IMR-90 (cell line): Measurements from ENCODE around the gene NSUN4. TPM values are rescaled to one million over a fixed set of nuclear protein-coding genes. Genes with fewer than 3 reads are reported as not detected.

Source experiments
- ATAC-seq: fragments of 200-7000 bp; cut with Tn5 transposase; 2 replicates; pipeline ENCODE4 v1.9.1; 2020; ENCODE audit warnings: low read depth, mild to moderate bottlenecking, moderate library complexity
- BruUV-seq: library from RNA; stranded (reverse); fragments of 400-500 nt; replicated peaks from 2 replicates; lab custom pipeline; 2021; lab: Mats Ljungman, UMichigan
- CTCF ChIA-PET: fragments of 300-600 bp; formaldehyde crosslinking; extraction: SDS; loops from one replicate; lab custom pipeline; 2021; ENCODE audit warnings: antibody characterized with exemption; lab: Yijun Ruan, JAX
- POLR2A ChIA-PET: fragments of 300-600 bp; sonication (Branson Sonifier 250); formaldehyde crosslinking; loops from one replicate; lab custom pipeline; 2022; ENCODE audit warnings: antibody characterized with exemption; ENCODE audit not compliant: unreplicated experiment; lab: Charles Lee
- DNase-seq: peaks from one replicate; pipeline ENCODE4 v3.0.0; 2013
- H2AFZ ChIP-seq: replicated peaks from 2 replicates; pipeline ENCODE3; 2013; ENCODE audit warnings: low read length, mild to moderate bottlenecking; ENCODE audit not compliant: poor library complexity
- H2AK5ac ChIP-seq: 2 replicates; pipeline ENCODE4 v1.6.1; 2013; ENCODE audit warnings: low read depth, low read length, inconsistent platforms
- H2AK9ac ChIP-seq: replicated peaks from 2 replicates; pipeline ENCODE3; 2013; ENCODE audit warnings: mild to moderate bottlenecking, low read depth, low read length, moderate library complexity; ENCODE audit not compliant: poor library complexity
- H2BK120ac ChIP-seq: 2 replicates; pipeline ENCODE4 v1.6.1; 2013; ENCODE audit warnings: low read depth, low read length, inconsistent platforms
- H2BK15ac ChIP-seq: 3 replicates; pipeline ENCODE4 v1.6.1; 2013; ENCODE audit warnings: low read depth, low read length, inconsistent platforms
- H2BK20ac ChIP-seq: 2 replicates; pipeline ENCODE4 v1.6.1; 2013; ENCODE audit warnings: low read depth, mild to moderate bottlenecking, inconsistent platforms, low read length, moderate library complexity
- H2BK5ac ChIP-seq: 2 replicates; pipeline ENCODE4 v1.6.1; 2013; ENCODE audit warnings: mild to moderate bottlenecking, low read depth, low read length, inconsistent platforms; ENCODE audit not compliant: poor library complexity, severe bottlenecking
- H3K14ac ChIP-seq: replicated peaks from 2 replicates; pipeline ENCODE4 v1.6.1; 2013; ENCODE audit warnings: low read depth, low read length, inconsistent platforms
- H3K18ac ChIP-seq: 2 replicates; pipeline ENCODE4 v1.6.1; 2013; ENCODE audit warnings: low read depth, low read length, control low read depth
- H3K23ac ChIP-seq: 2 replicates; pipeline ENCODE4 v1.6.1; 2013; ENCODE audit warnings: low read depth, low read length, inconsistent platforms
- H3K27ac ChIP-seq: 2 replicates; pipeline ENCODE4 v1.5.1; 2013; ENCODE audit warnings: mild to moderate bottlenecking, control low read depth, low read length; ENCODE audit not compliant: insufficient read depth
- H3K27me3 ChIP-seq: 2 replicates; pipeline ENCODE4 v1.6.1; 2013; ENCODE audit warnings: low read length; ENCODE audit not compliant: control insufficient read depth, insufficient read depth
- H3K36me3 ChIP-seq: 2 replicates; pipeline ENCODE4 v1.6.1; 2013; ENCODE audit warnings: low read length, mixed read lengths; ENCODE audit not compliant: control insufficient read depth, insufficient read depth
- H3K4ac ChIP-seq: 2 replicates; pipeline ENCODE4 v1.6.1; 2013; ENCODE audit warnings: low read depth, low read length, inconsistent platforms
- H3K4me1 ChIP-seq: 2 replicates; pipeline ENCODE4 v1.6.1; 2013; ENCODE audit warnings: low read length, mixed read lengths; ENCODE audit not compliant: control insufficient read depth, insufficient read depth
- H3K4me2 ChIP-seq: 2 replicates; pipeline ENCODE4 v1.6.1; 2013; ENCODE audit warnings: low read depth, mild to moderate bottlenecking, control low read depth, low read length, moderate library complexity
- H3K4me3 ChIP-seq: 2 replicates; pipeline ENCODE4 v1.5.1; 2013; ENCODE audit warnings: low read depth, mild to moderate bottlenecking, control low read depth, low read length, moderate library complexity; ENCODE audit not compliant: insufficient read depth
- H3K56ac ChIP-seq: 2 replicates; pipeline ENCODE4 v1.6.1; 2013; ENCODE audit warnings: low read length, inconsistent platforms; ENCODE audit not compliant: insufficient read depth; ENCODE audit errors: extremely low read depth
- H3K79me1 ChIP-seq, 2 experiments: 2 replicates each; pipeline ENCODE4 v1.6.1; 2013; ENCODE audit warnings: low read length in 2 of 2, inconsistent platforms in 1 of 2, low read depth in 1 of 2
- H3K9ac ChIP-seq: 2 replicates; pipeline ENCODE4 v1.6.1; 2013; ENCODE audit warnings: low read depth, low read length, control low read depth
- H3K9me1 ChIP-seq: 2 replicates; pipeline ENCODE4 v1.6.1; 2013; ENCODE audit warnings: low read length, inconsistent platforms; ENCODE audit not compliant: insufficient read depth
- H3K9me3 ChIP-seq: 2 replicates; pipeline ENCODE4 v1.6.1; 2013; ENCODE audit warnings: low read length; ENCODE audit not compliant: control insufficient read depth, insufficient read depth
- H4K20me1 ChIP-seq: 2 replicates; pipeline ENCODE4 v1.6.1; 2013; ENCODE audit warnings: low read length, inconsistent platforms; ENCODE audit not compliant: insufficient read depth
- H4K5ac ChIP-seq: 2 replicates; pipeline ENCODE4 v1.6.1; 2013; ENCODE audit warnings: mild to moderate bottlenecking, low read depth, low read length, control low read depth
- H4K8ac ChIP-seq, 2 experiments: 2 replicates each; pipeline ENCODE4 v1.6.1; 2013; ENCODE audit warnings: low read depth in 2 of 2, low read length in 2 of 2, control low read depth in 1 of 2, inconsistent platforms in 1 of 2
- H4K91ac ChIP-seq: 2 replicates; pipeline ENCODE4 v1.6.1; 2013; ENCODE audit warnings: low read depth, low read length, inconsistent platforms; ENCODE audit not compliant: insufficient read depth
- MAFK ChIP-seq: IDR thresholded peaks from 2 replicates; pipeline ENCODE4 v1.6.1; 2012; ENCODE audit warnings: low read depth, low read length, improper control_type of control experiment
- WGBS, 2 experiments: methylation state at CpG; one replicate each; pipeline versions ENCODE4 v1.1.5 to v1.1.7; 2013; ENCODE audit warnings: missing lambda C conversion rate in 2 of 2; ENCODE audit not compliant: insufficient read length in 1 of 2; ENCODE audit errors: extremely low coverage in 2 of 2; 5-methylcytosine and 5-hydroxymethylcytosine counted together
- dilution Hi-C: fragments of 300-500 bp; cut with HindIII; formaldehyde crosslinking; loops from one replicate; pipeline ENCODE4 v1.14.3; 2018; ENCODE audit warnings: low sequenced_read_pairs; ENCODE audit not compliant: unreplicated experiment
- in situ Hi-C: fragments of 300-500 bp; cut with MboI; formaldehyde crosslinking; loops from 3 replicates; pipeline ENCODE4 v1.14.3; 2019; ENCODE audit warnings: low sequenced_read_pairs, inconsistent platforms, mixed read lengths
- intact Hi-C: fragments of 100-400 bp; cut with micrococcal nuclease; formaldehyde crosslinking; loops from 2 replicates; pipeline ENCODE4 v1.10.0; 2022
- polyA plus RNA-seq, 3 experiments: library from polyadenylated mRNA; depleted of rRNA; stranded (reverse); fragments of >200 nt; gene quantifications; 2 replicates each; pipeline ENCODE4 v1.2.3, GENCODE V29; 2012; ENCODE audit warnings: low replicate concordance in 1 of 3
- total RNA-seq: library from RNA; depleted of rRNA; stranded (reverse); fragments of >200 nt; gene quantifications from 2 replicates; pipeline ENCODE4 v1.2.3, GENCODE V29; 2012
- TF ChIP-seq, protein P1 (sequence below): fragments of 150-350 bp; IDR thresholded peaks from 2 replicates; pipeline ENCODE4 v1.6.1; 2016; ENCODE audit warnings: low read depth, mild to moderate bottlenecking, low read length, moderate library complexity, borderline replicate concordance

Gene NSUN4
- total and polyA plus RNA-seq, 2 of the 4 experiments (the other 2 are of a cell fraction): 10.9 to 13.0 TPM

DNA sequence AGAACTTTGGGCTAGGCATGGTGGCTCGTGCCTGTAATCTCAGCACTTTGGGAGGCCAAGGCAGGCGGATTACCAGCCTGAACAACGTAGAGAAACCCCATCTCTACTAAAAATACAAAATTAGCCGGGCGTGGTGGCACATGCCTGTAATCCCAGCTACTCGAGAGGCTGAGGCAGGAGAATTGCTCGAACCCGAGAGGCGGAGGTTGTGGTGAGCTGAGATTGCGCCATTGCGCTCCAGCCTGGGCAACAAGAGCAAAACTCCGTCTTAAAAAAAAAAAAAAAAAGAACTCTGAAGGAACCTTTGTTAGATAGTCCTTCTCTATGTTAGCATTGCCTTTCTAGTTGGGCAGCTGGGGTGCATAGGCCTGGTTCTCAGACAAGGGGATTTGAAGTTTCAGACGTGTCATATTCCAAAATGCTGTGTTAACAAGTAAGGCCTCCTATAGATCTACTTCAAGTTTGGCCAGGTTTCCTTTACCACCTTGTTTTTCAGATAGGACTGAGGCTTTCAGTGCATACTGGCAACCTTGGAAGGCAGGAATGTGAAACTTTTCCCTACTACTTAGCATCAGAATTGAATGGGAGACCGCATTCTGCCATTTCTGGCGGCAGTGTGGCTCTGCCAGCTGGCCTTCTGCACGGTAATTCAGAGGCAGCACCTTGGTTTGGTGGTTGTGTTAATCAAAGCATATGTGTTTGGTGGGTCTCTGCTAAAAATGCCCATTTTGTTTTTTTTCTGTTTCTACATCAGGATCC is 31.0 kb upstream of the NSUN4 start (continued):
- TF ChIP-seq MAFK: no peak

DNA sequence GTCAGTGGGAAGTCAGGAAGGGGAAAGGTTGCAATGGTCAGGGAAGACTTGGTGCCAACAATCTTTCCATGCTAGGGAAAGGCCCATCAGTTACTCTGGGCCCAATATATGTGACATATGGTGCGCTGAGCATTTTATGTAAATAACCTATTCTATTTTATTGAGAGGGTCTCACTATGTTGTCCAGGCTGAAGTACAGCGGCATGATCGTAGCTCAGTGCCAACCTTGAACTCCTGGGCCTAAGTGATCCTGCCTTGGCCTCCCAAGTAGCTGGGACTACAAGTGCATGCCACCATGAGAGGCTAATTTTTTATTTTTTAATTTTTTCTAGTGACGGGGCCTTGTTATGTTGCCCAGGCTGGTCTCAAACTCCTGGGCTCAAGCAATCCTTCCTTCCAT is 30.3 kb upstream of the NSUN4 start:
- BruUV-seq: no TSS peak
- Histone ChIP-seq H3K56ac (no peak overlapping the region), H3K79me1 (peaks cover 12 to 25% of the 10 kb centered on the region in 2 experiments), H2BK5ac (no peak overlapping the region), H4K91ac (no peak overlapping the region), H4K8ac (no peak overlapping the region), H3K4me1 (no peaks in the 10 kb centered on the region), H3K4me3 (no peak overlapping the region), H3K14ac (no peak overlapping the region), H2AFZ (no peak overlapping the region), H3K9me3 (no peaks in the 10 kb centered on the region), H3K27ac (no peak overlapping the region), H3K27me3 (no peaks in the 10 kb centered on the region), H2AK5ac (no peak overlapping the region), H2BK120ac (no peak overlapping the region), H4K20me1 (peaks cover 18% of the 10 kb centered on the region), H3K36me3 (peaks cover 44% of the 10 kb centered on the region), H3K4ac (no peak overlapping the region), H2AK9ac (no peak overlapping the region), H2BK15ac (no peak overlapping the region), H3K23ac (no peak overlapping the region), H3K9ac (no peak overlapping the region), H3K18ac (no peak overlapping the region), H2BK20ac (no peak overlapping the region), H4K5ac (no peak overlapping the region), H3K4me2 (no peak overlapping the region), H3K9me1 (no peaks in the 10 kb centered on the region)
- TF ChIP-seq, protein P1, sequence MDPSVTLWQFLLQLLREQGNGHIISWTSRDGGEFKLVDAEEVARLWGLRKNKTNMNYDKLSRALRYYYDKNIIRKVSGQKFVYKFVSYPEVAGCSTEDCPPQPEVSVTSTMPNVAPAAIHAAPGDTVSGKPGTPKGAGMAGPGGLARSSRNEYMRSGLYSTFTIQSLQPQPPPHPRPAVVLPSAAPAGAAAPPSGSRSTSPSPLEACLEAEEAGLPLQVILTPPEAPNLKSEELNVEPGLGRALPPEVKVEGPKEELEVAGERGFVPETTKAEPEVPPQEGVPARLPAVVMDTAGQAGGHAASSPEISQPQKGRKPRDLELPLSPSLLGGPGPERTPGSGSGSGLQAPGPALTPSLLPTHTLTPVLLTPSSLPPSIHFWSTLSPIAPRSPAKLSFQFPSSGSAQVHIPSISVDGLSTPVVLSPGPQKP: no peak
- DNase-seq: no peak
- dilution Hi-C loops: no loop called here
- ATAC-seq: no peak
- in situ Hi-C loops: no loop called here
- POLR2A ChIA-PET: no interaction called here
- WGBS, 2 experiments: 100% methylated on average over 3 of the region's 4 CpGs; no CpG with 5 or more reads in 1 of the 2 experiments
- intact Hi-C loops: no loop called here
- CTCF ChIA-PET: no interaction called here
